Bronchial epithelial cell (primary cell): ENCODE data around the gene NAB2. TPM values are rescaled to one million over a fixed set of nuclear protein-coding genes. Genes with fewer than 3 reads are reported as not detected.

ENCODE experiments used
- DNase-seq: peaks from one replicate; pipeline ENCODE4 v3.0.0-alpha.2; 2010; ENCODE audit warnings: low read depth
- FAIRE-seq: peaks from 2 replicates; lab custom pipeline; 2011; peaks lifted over from hg19 to GRCh38; lab: Jason Lieb, UNC
- H3K27me3 ChIP-seq: 2 replicates; pipeline ENCODE4 v1.5.1; 2011; ENCODE audit warnings: low read length; ENCODE audit not compliant: control insufficient read depth, insufficient read depth
- H3K36me3 ChIP-seq: 2 replicates; pipeline ENCODE4 v1.5.1; 2011; ENCODE audit warnings: low read length; ENCODE audit not compliant: control insufficient read depth, insufficient read depth
- H3K4me3 ChIP-seq: 2 replicates; pipeline ENCODE4 v1.5.1; 2011; ENCODE audit warnings: mild to moderate bottlenecking, low read depth, low read length, control low read depth
- CTCF ChIP-seq: IDR thresholded peaks from 2 replicates; pipeline ENCODE4 v1.5.1; 2011; ENCODE audit warnings: mild to moderate bottlenecking, moderate library complexity, low read length, control low read depth, inconsistent platforms; ENCODE audit not compliant: insufficient read depth, severe bottlenecking
- total RNA-seq: library from RNA; depleted of rRNA; stranded (reverse); fragments of >200 nt; gene quantifications from 2 replicates; pipeline ENCODE4 v1.2.1, GENCODE V29; 2014

NAB2 gene
- total RNA-seq, 1 donor from 2014 or later = 40.5 TPM

- Histone ChIP-seq H3K36me3 (peaks cover 48% of the 10 kb centered on the region), H3K4me3 (no peak overlapping the region), H3K27me3 (no peaks in the 10 kb centered on the region)
- no peak for FAIRE-seq
- no peak for TF ChIP-seq CTCF
- no peak for DNase-seq
Observed at GRCh38 chr12:57105011-57105753, 16.3 kb downstream of the NAB2 start.

- DNase-seq (no peak), FAIRE-seq (no peak)
- no peak for TF ChIP-seq CTCF
- H3K36me3 ChIP-seq = peaks cover 47% of the 10 kb centered on the region
- H3K4me3 ChIP-seq = no peak overlapping the region
- no peaks in the 10 kb centered on the region for H3K27me3 ChIP-seq
Observed at GRCh38 chr12:57106021-57106708, 17.3 kb downstream of the NAB2 start.

DNA sequence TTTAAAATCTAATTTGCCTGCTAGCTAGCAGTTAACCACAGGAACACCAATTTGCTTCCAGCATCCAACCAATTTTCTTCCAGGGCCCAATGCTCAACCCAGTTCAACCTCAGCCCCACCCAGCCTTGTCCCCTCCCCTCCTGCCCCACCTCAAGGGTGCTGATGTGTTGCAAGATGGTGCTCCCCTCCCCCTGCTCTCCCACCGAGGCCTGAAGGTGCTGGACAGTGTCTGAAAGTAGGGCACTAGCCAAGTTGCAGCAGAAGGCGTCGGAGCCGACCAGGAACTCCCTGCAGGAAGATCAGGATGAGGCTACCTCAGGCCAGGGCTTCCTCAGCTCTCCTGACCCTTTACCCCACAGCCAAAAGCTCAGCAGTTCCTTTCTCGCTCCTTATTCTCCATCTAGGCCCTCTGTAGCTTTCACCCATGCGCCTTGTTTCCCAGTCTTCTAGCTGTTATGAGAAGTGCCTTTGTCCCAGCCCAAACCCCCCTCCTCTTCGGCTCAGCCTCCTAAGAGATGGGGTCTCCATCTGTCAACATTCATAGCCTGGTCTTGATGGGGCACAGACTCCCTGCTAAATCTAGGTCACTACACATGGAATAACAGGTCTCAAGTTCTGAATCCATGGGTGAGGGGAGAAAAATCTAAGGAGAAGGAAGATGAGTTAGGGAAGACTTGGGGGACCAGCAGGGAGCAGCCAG is 18.7 kb downstream of the NAB2 start:
- Histone ChIP-seq H3K4me3 (no peak overlapping the region), H3K27me3 (no peaks in the 10 kb centered on the region), H3K36me3 (peaks cover 41% of the 10 kb centered on the region)
- DNase-seq = no peak
- no peak for TF ChIP-seq CTCF
- no peak for FAIRE-seq

GRCh38 chr12:57109207-57110103 is 20.5 kb downstream of the NAB2 start:
- TF ChIP-seq CTCF = no peak
- Histone ChIP-seq H3K36me3 (peaks cover 35% of the 10 kb centered on the region), H3K27me3 (no peaks in the 10 kb centered on the region), H3K4me3 (peak overlapping the region; percentile 76)
- FAIRE-seq (no peak), DNase-seq (no peak)
